HepG2 (cell line): ENCODE results near the gene PUDP. TPM values are rescaled to one million over a fixed set of nuclear protein-coding genes. Genes with fewer than 3 reads are reported as not detected.

Source experiments
- ATAC-seq: fragments of 200-7000 bp; cut with Tn5 transposase; 3 replicates; pipeline ENCODE4 v1.9.1; 2020; ENCODE audit warnings: mild to moderate bottlenecking, moderate library complexity
- BruUV-seq: library from RNA; stranded (reverse); fragments of 400-500 nt; replicated peaks from 2 replicates; lab custom pipeline; 2021; lab: Mats Ljungman, UMichigan
- CTCF ChIA-PET: fragments of 300-600 bp; formaldehyde crosslinking; extraction: SDS; loops from one replicate; lab custom pipeline; 2021; ENCODE audit warnings: low total read pairs, inconsistent platforms, low intra/inter-chr PET ratio; lab: Yijun Ruan, JAX
- POLR2A ChIA-PET: fragments of 350-600 bp; sonication (Branson Sonifier 250); formaldehyde crosslinking; loops from one replicate; lab custom pipeline; 2020; ENCODE audit warnings: antibody characterized with exemption, inconsistent platforms; lab: Yijun Ruan, JAX
- DNase-seq: peaks from one replicate; pipeline ENCODE4 v3.0.0-alpha.2; 2015; ENCODE audit warnings: low spot score
- FAIRE-seq: peaks from 3 replicates; lab custom pipeline; 2011; peaks lifted over from hg19 to GRCh38; lab: Jason Lieb, UNC
- H2AFZ ChIP-seq: one replicate; pipeline ENCODE4 v1.6.1; 2011; ENCODE audit warnings: low read length, inconsistent platforms
- H3K27ac ChIP-seq: fragments of 300-600 bp; 3 replicates; pipeline ENCODE4 v1.8.0; 2011; ENCODE audit warnings: mixed run types, mild to moderate bottlenecking, mixed read lengths, low read length, inconsistent platforms; ENCODE audit not compliant: insufficient read depth; ENCODE audit errors: extremely low read length
- H3K27me3 ChIP-seq, 2 experiments: fragments of 200-600 bp in 1 of 2; 2 replicates in 1 of 2; 3 replicates in 1 of 2; pipeline versions ENCODE4 v1.6.0 to v1.8.0; 2011; ENCODE audit warnings: low read length in 2 of 2, mild to moderate bottlenecking in 2 of 2, moderate library complexity in 2 of 2, inconsistent platforms in 1 of 2; ENCODE audit not compliant: insufficient read depth in 2 of 2, control insufficient read depth in 1 of 2
- H3K36me3 ChIP-seq, 2 experiments: fragments of 200-600 bp in 1 of 2; replicated peaks in 1 of 2; 2 replicates in 1 of 2; 3 replicates in 1 of 2; pipeline versions ENCODE4 v1.5.1 to v1.8.0; 2011; ENCODE audit warnings: low read length in 2 of 2, inconsistent platforms in 1 of 2; ENCODE audit not compliant: insufficient read depth in 2 of 2, control insufficient read depth in 1 of 2
- H3K4me1 ChIP-seq: 2 replicates; pipeline ENCODE4 v1.5.1; 2012; ENCODE audit warnings: low read length, inconsistent platforms; ENCODE audit not compliant: insufficient read depth
- H3K4me2 ChIP-seq: 2 replicates; pipeline ENCODE4 v1.6.0; 2011; ENCODE audit warnings: low read depth, low read length, inconsistent platforms
- H3K4me3 ChIP-seq, 3 experiments: fragments of 200-600 bp in 1 of 3; sonication (generic), shearing (Covaris generic) in 1 of 3; replicated peaks in 1 of 3; 2 replicates each; pipeline ENCODE4 v1.5.1; 2011 to 2016; ENCODE audit warnings: low read length in 3 of 3, inconsistent platforms in 2 of 3, low read depth in 2 of 3, mild to moderate bottlenecking in 2 of 3, control low read depth in 1 of 3, mixed read lengths in 1 of 3; ENCODE audit not compliant: insufficient read depth in 1 of 3
- H3K79me2 ChIP-seq: one replicate; pipeline ENCODE4 v1.6.1; 2011; ENCODE audit warnings: low read length, inconsistent platforms; ENCODE audit not compliant: insufficient read depth
- H3K9ac ChIP-seq: 2 replicates; pipeline ENCODE4 v1.6.0; 2011; ENCODE audit warnings: mild to moderate bottlenecking, low read depth, low read length, inconsistent platforms; ENCODE audit not compliant: insufficient read depth
- H3K9me3 ChIP-seq: 2 replicates; pipeline ENCODE4 v1.5.1; 2012; ENCODE audit warnings: mild to moderate bottlenecking, low read length
- H4K20me1 ChIP-seq: 2 replicates; pipeline ENCODE4 v1.6.0; 2011; ENCODE audit warnings: inconsistent platforms, mild to moderate bottlenecking, low read length, moderate library complexity; ENCODE audit not compliant: insufficient read depth
- ATF6 ChIP-seq: sonication (generic); formaldehyde crosslinking; conservative IDR thresholded peaks from 2 replicates; pipeline ENCODE4 v1.4.0; 2020; ENCODE audit warnings: missing genetic modification reagents
- DZIP1 ChIP-seq: sonication (generic); formaldehyde crosslinking; IDR thresholded peaks from 2 replicates; pipeline ENCODE4 v1.5.0; 2020; ENCODE audit warnings: mild to moderate bottlenecking, missing genetic modification reagents
- GLMP ChIP-seq: sonication (generic); formaldehyde crosslinking; IDR thresholded peaks from 2 replicates; pipeline ENCODE4 v1.9.0; 2021; ENCODE audit warnings: missing genetic modification reagents, mild to moderate bottlenecking, borderline replicate concordance
- HHEX ChIP-seq: IDR thresholded peaks from 2 replicates; pipeline ENCODE4 v1.6.1; 2016; ENCODE audit warnings: control low read depth
- HMG20A ChIP-seq: IDR thresholded peaks from 2 replicates; pipeline ENCODE4 v1.6.1; 2016; ENCODE audit warnings: borderline replicate concordance
- ZBTB40 ChIP-seq, 2 experiments: fragments of 450-650 bp in 1 of 2; sonication (generic) in 1 of 2; formaldehyde crosslinking in 1 of 2; IDR thresholded peaks; 2 replicates each; pipeline versions ENCODE4 v1.6.1 to v1.8.0; 2016 to 2022; ENCODE audit warnings: antibody characterized with exemption in 1 of 2, mild to moderate bottlenecking in 1 of 2, missing genetic modification reagents in 1 of 2
- ZC3H4 ChIP-seq: sonication (generic); formaldehyde crosslinking; IDR thresholded peaks from 2 replicates; pipeline ENCODE4 v1.4.0; 2020; ENCODE audit warnings: missing genetic modification reagents, borderline replicate concordance
- ZNF234 ChIP-seq: sonication (generic); formaldehyde crosslinking; conservative IDR thresholded peaks from 2 replicates; pipeline ENCODE4 v1.5.1; 2020; ENCODE audit warnings: mild to moderate bottlenecking, missing genetic modification reagents
- ZNF510 ChIP-seq: sonication (generic); formaldehyde crosslinking; IDR thresholded peaks from 2 replicates; pipeline ENCODE4 v1.4.0; 2020; ENCODE audit warnings: low read depth, mild to moderate bottlenecking, missing genetic modification reagents
- WGBS: methylation state at CpG from one replicate; pipeline ENCODE4 v1.1.6; 2017; ENCODE audit warnings: low lambda C conversion rate; 5-methylcytosine and 5-hydroxymethylcytosine counted together
- in situ Hi-C: cut with HindIII; loops from 2 replicates; pipeline ENCODE4 v1.10.0; 2017; ENCODE audit warnings: low pct_unique_long_range_greater_than_20kb; ENCODE audit not compliant: extremely low pct_ligation_motif_present
- intact Hi-C: fragments of 100-400 bp; cut with micrococcal nuclease; formaldehyde crosslinking; loops from one replicate; pipeline ENCODE4 v1.10.0; 2022; ENCODE audit not compliant: unreplicated experiment
- polyA plus RNA-seq, 8 experiments: library from polyadenylated mRNA; depleted of rRNA in 3 of 8; stranded (reverse) in 7 of 8; unstranded in 1 of 8; fragments of >200 nt; fragmentation: Illumina TruSeq in 4 of 8; extraction: Trizol in 4 of 8; gene quantifications; 2 replicates each; pipeline versions ENCODE4 v1.2.1 to v1.2.3, GENCODE V29; 2011 to 2016; ENCODE audit warnings: low read depth in 4 of 8, missing spikeins in 1 of 8, mixed read lengths in 1 of 8; ENCODE audit not compliant: insufficient read depth in 1 of 8
- total RNA-seq, 5 experiments: library from RNA; depleted of rRNA; stranded (reverse); fragments of >200 nt; fragmentation: Illumina TruSeq; extraction: Trizol; gene quantifications; 2 replicates each; pipeline ENCODE4 v1.2.3, GENCODE V29; 2016; ENCODE audit warnings: low read depth in 1 of 5

The PUDP gene
- total and polyA plus RNA-seq, 2 of the 13 experiments (the other 11 are each of a cell fraction or from before 2014, with no cell fraction given), result 7.5 to 23.5 TPM

- ATAC-seq (no peak), DNase-seq (peak; percentile 29), FAIRE-seq (no peak)
- Histone ChIP-seq H3K4me2 (no peak overlapping the region), H3K4me3 (no peak overlapping the region), H3K27me3 (no peaks in the 10 kb centered on the region), H3K79me2 (no peaks in the 10 kb centered on the region), H3K9ac (no peak overlapping the region), H2AFZ (no peak overlapping the region), H3K9me3 (no peaks in the 10 kb centered on the region), H3K4me1 (no peaks in the 10 kb centered on the region), H4K20me1 (no peaks in the 10 kb centered on the region), H3K27ac (no peak overlapping the region), H3K36me3 (no peaks in the 10 kb centered on the region)
- in situ Hi-C loops (no loop called here), intact Hi-C loops (loop anchor here (1.0 to 2.0 kb wide), 2 partner anchors 23 to 38 kb away; partner anchors contain the start of gene PUDP)
- 100% methylated on average over 1 of the region's 3 CpGs for WGBS
- no TSS peak for BruUV-seq
- CTCF ChIA-PET, result no interaction called here
- POLR2A ChIA-PET, result no interaction called here
- no peak for TF ChIP-seq HHEX
- TF ChIP-seq ZNF510 (CRISPR knock-in tag), result no peak
- TF ChIP-seq DZIP1 (CRISPR knock-in tag), result no peak
- TF ChIP-seq ZC3H4 (CRISPR knock-in tag), result no peak
- TF ChIP-seq ATF6, result no peak
- no peak for TF ChIP-seq GLMP (CRISPR knock-in tag)
- no peak for TF ChIP-seq ZNF234
- no peak for TF ChIP-seq ZBTB40 (IDR thresholded peaks at IDR 0.05)
- TF ChIP-seq ZBTB40 (CRISPR knock-in tag; IDR thresholded peaks at IDR 0.05), result no peak
- no peak for TF ChIP-seq HMG20A
Observed at GRCh38 chrX:7170898-7171297, 22.9 kb upstream of the PUDP start.
